HepG2 (cell line): ENCODE measurements around the gene TMEM184B. TPM values are rescaled to one million over a fixed set of nuclear protein-coding genes. Genes with fewer than 3 reads are reported as not detected.

Source experiments
- ATAC-seq: fragments of 200-7000 bp; cut with Tn5 transposase; 3 replicates; pipeline ENCODE4 v1.9.1; 2020; ENCODE audit warnings: mild to moderate bottlenecking, moderate library complexity
- BruUV-seq: library from RNA; stranded (reverse); fragments of 400-500 nt; replicated peaks from 2 replicates; lab custom pipeline; 2021; lab: Mats Ljungman, UMichigan
- CTCF ChIA-PET: fragments of 300-600 bp; formaldehyde crosslinking; extraction: SDS; loops from one replicate; lab custom pipeline; 2021; ENCODE audit warnings: low total read pairs, inconsistent platforms, low intra/inter-chr PET ratio; lab: Yijun Ruan, JAX
- POLR2A ChIA-PET: fragments of 350-600 bp; sonication (Branson Sonifier 250); formaldehyde crosslinking; loops from one replicate; lab custom pipeline; 2020; ENCODE audit warnings: antibody characterized with exemption, inconsistent platforms; lab: Yijun Ruan, JAX
- DNase-seq: peaks from one replicate; pipeline ENCODE4 v3.0.0-alpha.2; 2015; ENCODE audit warnings: low spot score
- FAIRE-seq: peaks from 3 replicates; lab custom pipeline; 2011; peaks lifted over from hg19 to GRCh38; lab: Jason Lieb, UNC
- H2AFZ ChIP-seq: one replicate; pipeline ENCODE4 v1.6.1; 2011; ENCODE audit warnings: low read length, inconsistent platforms
- H3K27ac ChIP-seq: fragments of 300-600 bp; 3 replicates; pipeline ENCODE4 v1.8.0; 2011; ENCODE audit warnings: mixed run types, mild to moderate bottlenecking, mixed read lengths, low read length, inconsistent platforms; ENCODE audit not compliant: insufficient read depth; ENCODE audit errors: extremely low read length
- H3K27me3 ChIP-seq, 2 experiments: fragments of 200-600 bp in 1 of 2; 2 replicates in 1 of 2; 3 replicates in 1 of 2; pipeline versions ENCODE4 v1.6.0 to v1.8.0; 2011; ENCODE audit warnings: low read length in 2 of 2, mild to moderate bottlenecking in 2 of 2, moderate library complexity in 2 of 2, inconsistent platforms in 1 of 2; ENCODE audit not compliant: insufficient read depth in 2 of 2, control insufficient read depth in 1 of 2
- H3K36me3 ChIP-seq, 2 experiments: fragments of 200-600 bp in 1 of 2; replicated peaks in 1 of 2; 2 replicates in 1 of 2; 3 replicates in 1 of 2; pipeline versions ENCODE4 v1.5.1 to v1.8.0; 2011; ENCODE audit warnings: low read length in 2 of 2, inconsistent platforms in 1 of 2; ENCODE audit not compliant: insufficient read depth in 2 of 2, control insufficient read depth in 1 of 2
- H3K4me1 ChIP-seq: 2 replicates; pipeline ENCODE4 v1.5.1; 2012; ENCODE audit warnings: low read length, inconsistent platforms; ENCODE audit not compliant: insufficient read depth
- H3K4me2 ChIP-seq: 2 replicates; pipeline ENCODE4 v1.6.0; 2011; ENCODE audit warnings: low read depth, low read length, inconsistent platforms
- H3K4me3 ChIP-seq, 3 experiments: fragments of 200-600 bp in 1 of 3; sonication (generic), shearing (Covaris generic) in 1 of 3; replicated peaks in 1 of 3; 2 replicates each; pipeline ENCODE4 v1.5.1; 2011 to 2016; ENCODE audit warnings: low read length in 3 of 3, inconsistent platforms in 2 of 3, low read depth in 2 of 3, mild to moderate bottlenecking in 2 of 3, control low read depth in 1 of 3, mixed read lengths in 1 of 3; ENCODE audit not compliant: insufficient read depth in 1 of 3
- H3K79me2 ChIP-seq: one replicate; pipeline ENCODE4 v1.6.1; 2011; ENCODE audit warnings: low read length, inconsistent platforms; ENCODE audit not compliant: insufficient read depth
- H3K9ac ChIP-seq: 2 replicates; pipeline ENCODE4 v1.6.0; 2011; ENCODE audit warnings: mild to moderate bottlenecking, low read depth, low read length, inconsistent platforms; ENCODE audit not compliant: insufficient read depth
- H3K9me3 ChIP-seq: 2 replicates; pipeline ENCODE4 v1.5.1; 2012; ENCODE audit warnings: mild to moderate bottlenecking, low read length
- H4K20me1 ChIP-seq: 2 replicates; pipeline ENCODE4 v1.6.0; 2011; ENCODE audit warnings: inconsistent platforms, mild to moderate bottlenecking, low read length, moderate library complexity; ENCODE audit not compliant: insufficient read depth
- BCLAF1 ChIP-seq: fragments of 450-650 bp; IDR thresholded peaks from 2 replicates; pipeline ENCODE4 v1.6.1; 2017; ENCODE audit warnings: mild to moderate bottlenecking
- E2F2 ChIP-seq: sonication (generic); formaldehyde crosslinking; IDR thresholded peaks from 2 replicates; pipeline ENCODE4 v1.4.0; 2020; ENCODE audit warnings: missing genetic modification reagents, borderline replicate concordance
- MED8 ChIP-seq: sonication (generic); formaldehyde crosslinking; IDR thresholded peaks from 2 replicates; pipeline ENCODE4 v1.8.1; 2023; ENCODE audit warnings: mild to moderate bottlenecking, missing genetic modification reagents; ENCODE audit not compliant: insufficient replicate concordance
- PITX1 ChIP-seq: sonication (generic); formaldehyde crosslinking; IDR thresholded peaks from 2 replicates; pipeline ENCODE4 v1.5.1; 2020; ENCODE audit warnings: mild to moderate bottlenecking, missing genetic modification reagents
- SALL1 ChIP-seq: sonication (generic); formaldehyde crosslinking; IDR thresholded peaks from 2 replicates; pipeline ENCODE4 v1.8.0; 2022; ENCODE audit warnings: mild to moderate bottlenecking, missing genetic modification reagents
- TCF12 ChIP-seq, 2 experiments: fragments of 450-650 bp in 1 of 2; sonication (generic) in 1 of 2; formaldehyde crosslinking in 1 of 2; IDR thresholded peaks; 2 replicates each; pipeline versions ENCODE4 v1.6.1 to v1.8.0; 2017 to 2022; ENCODE audit warnings: antibody characterized with exemption in 1 of 2, mild to moderate bottlenecking in 1 of 2, missing genetic modification reagents in 1 of 2, moderate library complexity in 1 of 2
- THAP9 ChIP-seq: sonication (generic); formaldehyde crosslinking; IDR thresholded peaks from 2 replicates; pipeline ENCODE4; 2020; ENCODE audit warnings: missing genetic modification reagents, mild to moderate bottlenecking, borderline replicate concordance
- U2AF2 ChIP-seq: fragments of 200-400 bp; formaldehyde crosslinking; IDR thresholded peaks from 2 replicates; pipeline ENCODE4 v1.6.1; 2017; ENCODE audit warnings: low read depth, mild to moderate bottlenecking, low read length
- ZEB1 ChIP-seq: IDR thresholded peaks from 2 replicates; pipeline ENCODE4 v1.6.1; 2012; ENCODE audit warnings: mild to moderate bottlenecking, low read depth, inconsistent platforms; ENCODE audit not compliant: insufficient replicate concordance
- WGBS: methylation state at CpG from one replicate; pipeline ENCODE4 v1.1.6; 2017; ENCODE audit warnings: low lambda C conversion rate; 5-methylcytosine and 5-hydroxymethylcytosine counted together
- in situ Hi-C: cut with HindIII; loops from 2 replicates; pipeline ENCODE4 v1.10.0; 2017; ENCODE audit warnings: low pct_unique_long_range_greater_than_20kb; ENCODE audit not compliant: extremely low pct_ligation_motif_present
- intact Hi-C: fragments of 100-400 bp; cut with micrococcal nuclease; formaldehyde crosslinking; loops from one replicate; pipeline ENCODE4 v1.10.0; 2022; ENCODE audit not compliant: unreplicated experiment
- polyA plus RNA-seq, 8 experiments: library from polyadenylated mRNA; depleted of rRNA in 3 of 8; stranded (reverse) in 7 of 8; unstranded in 1 of 8; fragments of >200 nt; fragmentation: Illumina TruSeq in 4 of 8; extraction: Trizol in 4 of 8; gene quantifications; 2 replicates each; pipeline versions ENCODE4 v1.2.1 to v1.2.3, GENCODE V29; 2011 to 2016; ENCODE audit warnings: low read depth in 4 of 8, missing spikeins in 1 of 8, mixed read lengths in 1 of 8; ENCODE audit not compliant: insufficient read depth in 1 of 8
- total RNA-seq, 5 experiments: library from RNA; depleted of rRNA; stranded (reverse); fragments of >200 nt; fragmentation: Illumina TruSeq; extraction: Trizol; gene quantifications; 2 replicates each; pipeline ENCODE4 v1.2.3, GENCODE V29; 2016; ENCODE audit warnings: low read depth in 1 of 5

Gene TMEM184B
- total and polyA plus RNA-seq, 2 of the 13 experiments (the other 11 are each of a cell fraction or from before 2014, with no cell fraction given), result 15.9 to 16.0 TPM

- no peak overlapping the region for H3K9ac ChIP-seq
- H3K36me3 ChIP-seq, result no peaks in the 10 kb centered on the region
- H3K27ac ChIP-seq, result no peak overlapping the region
- no peaks in the 10 kb centered on the region for H3K9me3 ChIP-seq
- FAIRE-seq (no peak), DNase-seq (no peak), ATAC-seq (no peak)
- no TSS peak for BruUV-seq
- no peaks in the 10 kb centered on the region; the same call in 1 of the 2 replicates for H4K20me1 ChIP-seq
- H3K4me2 ChIP-seq, result no peak overlapping the region
- POLR2A ChIA-PET, result no interaction called here
- intact Hi-C loops (no loop called here), in situ Hi-C loops (no loop called here)
- H3K4me1 ChIP-seq, result peaks cover 52% of the 10 kb centered on the region
- 95% methylated on average over 8 of the region's 8 CpGs for WGBS
- H3K79me2 ChIP-seq, result peaks cover 14% of the 10 kb centered on the region
- H3K27me3 ChIP-seq, result no peaks in the 10 kb centered on the region
- TF ChIP-seq U2AF2, result no peak
- no peak for TF ChIP-seq SALL1 (CRISPR knock-in tag)
- no peak overlapping the region for H2AFZ ChIP-seq
- CTCF ChIA-PET, result no interaction called here
- H3K4me3 ChIP-seq, result no peak overlapping the region
Observed at GRCh38 chr22:38258895-38259294, 13.9 kb downstream of the TMEM184B start.

GRCh38 chr22:38257650-38258250, 15.1 kb downstream of the TMEM184B start:
- no TSS peak for BruUV-seq
- FAIRE-seq, result no peak
- peak; percentile 42 for ATAC-seq
- Histone ChIP-seq H3K79me2 (peaks cover 14% of the 10 kb centered on the region), H3K4me3 (no peak overlapping the region), H3K4me1 (peaks cover 45% of the 10 kb centered on the region), H3K9ac (no peak overlapping the region), H3K27me3 (no peaks in the 10 kb centered on the region), H3K4me2 (no peak overlapping the region), H4K20me1 (no peaks in the 10 kb centered on the region; the same call in 1 of the 2 replicates), H2AFZ (no peak overlapping the region), H3K9me3 (no peaks in the 10 kb centered on the region), H3K36me3 (no peaks in the 10 kb centered on the region), H3K27ac (peak overlapping the region; percentile 16)
- ChIA-PET POLR2A (interaction anchor here (0.7 kb wide), 1 partner anchor 333 kb away, joined by 4 read pairs; no protein-coding TSS in a partner anchor), CTCF (no interaction called here)
- in situ Hi-C loops (no loop called here), intact Hi-C loops (no loop called here)
- 79% methylated on average over 4 of the region's 4 CpGs for WGBS
- no peak for DNase-seq
- TF ChIP-seq E2F2 (CRISPR knock-in tag) (no peak), ZEB1 (peak; percentile 67), MED8 (CRISPR knock-in tag) (no peak), TCF12 (IDR thresholded peaks at IDR 0.05) (no peak), TCF12 (CRISPR knock-in tag; IDR thresholded peaks at IDR 0.05) (no peak), PITX1 (CRISPR knock-in tag) (no peak), BCLAF1 (no peak), THAP9 (CRISPR knock-in tag) (no peak)
